ENCODE results near the gene CADM1.

The CADM1 gene

GRCh38 chr11:115317277-115318185, 186.7 kb downstream of the CADM1 start:
- no peak for DNase-seq (ENCODE audit: low read depth)

DNA sequence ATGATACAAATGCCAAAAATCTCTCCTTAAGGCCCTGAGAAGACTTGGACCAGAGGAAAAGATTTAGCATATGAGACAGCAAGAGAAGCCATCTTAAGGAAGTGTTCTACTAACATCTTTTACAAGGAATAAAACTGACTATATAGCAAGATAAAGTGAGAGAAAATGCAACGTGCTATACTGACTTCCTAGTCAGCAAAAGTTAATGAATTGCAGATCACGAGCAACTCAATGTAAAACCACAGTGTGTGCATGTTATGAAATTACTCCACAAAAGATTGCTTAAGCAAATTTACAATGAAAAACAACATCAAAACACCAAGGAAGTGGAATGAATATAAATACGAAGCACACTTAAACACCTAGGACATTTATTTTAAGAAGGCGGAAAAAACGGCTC, 187.5 kb downstream of the CADM1 start:
- no peak for DNase-seq (ENCODE audit: low read depth)

DNA sequence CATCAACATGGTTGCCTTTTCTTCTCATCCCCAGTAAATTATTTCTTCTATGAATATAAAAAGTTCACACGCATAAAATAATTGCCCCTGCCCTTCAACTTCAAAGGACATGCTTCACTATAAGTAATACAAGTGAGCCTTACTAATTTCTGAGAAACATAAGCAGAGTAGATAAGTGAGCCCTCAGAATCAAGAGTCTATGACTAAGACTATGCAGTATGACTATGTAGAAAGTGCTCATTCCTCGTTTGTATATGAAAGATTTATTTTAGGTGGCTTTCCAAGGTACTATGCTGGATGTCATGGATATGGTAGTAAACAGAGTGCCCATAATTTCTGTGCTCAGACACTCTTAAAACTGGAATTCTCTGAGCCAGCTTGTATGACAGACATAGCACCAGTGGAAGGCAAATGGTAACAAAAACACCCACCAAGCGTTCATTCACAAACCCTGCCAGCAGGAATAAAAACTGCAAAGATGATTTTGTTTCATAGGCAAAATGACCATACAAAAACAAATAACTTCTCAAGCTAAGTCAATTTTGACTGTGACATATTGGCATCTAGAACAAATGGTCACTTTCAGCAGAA, 189.8 kb downstream of the CADM1 start:
- no peak for DNase-seq (ENCODE audit: low read depth)

DNA sequence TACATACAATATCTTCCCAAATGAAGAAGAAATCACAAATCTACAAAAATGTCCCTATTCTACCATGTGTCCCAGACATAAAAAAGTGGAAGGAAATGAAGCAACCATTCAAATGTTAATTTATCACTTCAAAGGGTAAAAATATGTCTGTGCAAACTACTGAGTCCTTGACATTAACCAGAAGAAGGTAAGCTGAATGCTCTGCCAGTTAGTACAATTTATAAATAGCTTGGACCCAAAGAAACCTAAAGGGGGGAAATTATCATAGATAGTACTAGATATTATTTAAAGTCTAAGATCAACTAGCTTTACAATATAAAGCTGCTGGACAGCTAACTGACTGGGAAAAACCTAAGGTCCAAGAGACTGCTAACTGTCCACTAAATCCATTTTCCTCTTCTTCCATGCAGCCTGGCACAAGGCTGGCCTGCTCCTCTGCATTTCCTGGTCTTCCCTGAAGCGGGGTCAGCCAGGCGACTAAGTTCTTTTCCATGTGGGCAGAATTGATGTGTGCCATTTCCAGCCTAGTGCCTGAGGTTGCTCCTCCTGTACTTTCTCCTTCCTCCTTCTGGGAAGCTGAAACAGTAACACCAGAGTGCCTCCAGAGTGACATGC, 190.9 kb downstream of the CADM1 start:
- DNase-seq (ENCODE audit: low read depth) = no peak

DNA sequence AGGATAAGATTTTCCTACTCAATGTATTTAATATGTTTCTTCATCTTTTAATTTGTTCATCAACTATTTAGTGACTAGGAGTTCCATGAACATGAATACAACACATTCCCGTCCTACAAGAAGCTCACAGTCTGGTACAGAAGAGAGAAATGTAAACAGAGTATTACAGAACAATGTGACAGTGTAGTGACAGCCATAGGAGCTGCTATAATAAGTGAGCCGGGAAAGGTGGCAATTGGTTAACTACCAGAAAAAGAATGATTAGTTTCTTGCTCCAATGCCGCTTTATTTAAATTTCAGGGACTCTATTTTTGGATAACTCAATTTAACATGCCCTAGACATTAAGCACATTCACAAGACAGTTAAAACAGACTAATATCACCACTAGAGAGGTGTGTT, 192.3 kb downstream of the CADM1 start:
- no peak for DNase-seq (ENCODE audit: low read depth)

DNA sequence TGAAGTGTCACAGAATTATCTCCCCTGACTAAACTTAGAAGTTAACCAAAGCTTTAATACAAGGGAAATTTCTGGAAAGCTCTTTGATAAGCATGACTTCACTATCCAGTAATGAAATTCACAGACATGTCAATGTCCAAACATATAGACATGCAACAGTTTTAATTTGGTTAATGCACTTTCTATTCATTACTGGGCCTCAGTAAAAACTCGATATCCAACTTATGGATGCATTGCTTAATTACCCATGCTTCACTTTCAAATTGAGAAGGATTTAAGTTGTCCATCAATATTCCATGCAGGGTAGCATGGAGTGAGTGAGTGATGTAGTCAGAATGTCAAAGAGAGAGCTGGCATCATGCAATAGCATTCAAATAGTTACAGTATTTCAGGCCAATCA, 197.5 kb downstream of the CADM1 start:
- no peak for DNase-seq (ENCODE audit: low read depth)

DNA sequence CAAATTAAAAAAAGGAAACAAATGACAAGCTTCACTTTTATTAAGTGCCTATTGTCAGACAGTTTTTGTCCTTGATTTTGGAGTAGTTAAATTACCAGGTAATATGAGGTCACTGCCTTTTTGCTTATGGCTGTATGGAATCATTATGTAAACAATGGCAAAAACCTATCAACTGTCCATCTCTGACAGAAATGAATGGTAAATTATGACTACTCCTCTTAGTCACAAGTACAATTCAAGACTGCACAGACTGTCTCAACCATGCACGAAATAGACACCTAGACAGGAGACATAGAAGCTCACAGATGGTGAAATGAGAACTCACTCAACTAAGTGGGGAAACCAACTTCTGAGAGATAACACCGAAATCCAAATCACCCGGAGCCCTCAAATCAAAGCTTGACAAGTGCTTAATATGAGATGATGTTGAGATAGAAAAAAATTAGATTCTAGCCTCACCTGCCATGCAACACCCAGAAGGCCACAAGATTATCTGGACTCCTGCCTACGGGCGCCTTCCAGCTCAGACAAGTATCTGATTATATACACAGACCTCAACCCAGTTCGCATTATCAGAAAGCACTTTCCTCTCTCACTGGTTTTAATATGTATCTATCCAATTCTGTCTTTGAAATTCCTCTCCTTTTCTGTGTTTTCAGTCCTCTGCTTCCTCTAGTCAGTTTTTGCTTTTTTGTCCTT, 199.3 kb downstream of the CADM1 start:
- DNase-seq (ENCODE audit: low read depth) = no peak

- DNase-seq (ENCODE audit: low read depth) = no peak
Measured at GRCh38 chr11:115303929-115304531, 200.2 kb downstream of the CADM1 start.

GRCh38 chr11:115302946-115303703, 201.1 kb downstream of the CADM1 start:
- no peak for DNase-seq (ENCODE audit: low read depth)

- DNase-seq (ENCODE audit: low read depth) = no peak
Measured at GRCh38 chr11:115300660-115301428, 203.4 kb downstream of the CADM1 start.

- no peak for DNase-seq (ENCODE audit: low read depth)
Measured at GRCh38 chr11:115298300-115299012, 205.8 kb downstream of the CADM1 start.

GRCh38 chr11:115297330-115297729, 206.9 kb downstream of the CADM1 start:
- no peak for DNase-seq (ENCODE audit: low read depth)

DNA sequence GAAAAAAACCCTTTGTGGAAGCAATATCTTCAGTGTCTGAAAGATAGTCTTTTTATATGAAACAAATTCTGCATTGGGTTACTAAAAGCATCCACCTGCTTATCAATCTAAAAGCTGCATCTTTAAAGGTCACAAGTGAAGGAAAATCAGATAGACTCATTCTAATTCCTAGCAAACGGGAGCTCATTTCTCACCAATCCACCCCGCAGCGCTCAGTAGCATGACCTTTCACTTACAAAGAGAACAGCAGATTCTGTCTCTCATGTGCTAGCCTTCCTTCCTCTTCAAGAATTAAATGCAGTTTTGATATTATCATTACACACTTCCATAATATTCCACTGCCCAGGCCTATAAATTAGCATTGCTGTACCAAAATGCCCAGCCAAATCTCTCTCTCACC, 212.9 kb downstream of the CADM1 start:
- DNase-seq (ENCODE audit: low read depth) = no peak

DNA sequence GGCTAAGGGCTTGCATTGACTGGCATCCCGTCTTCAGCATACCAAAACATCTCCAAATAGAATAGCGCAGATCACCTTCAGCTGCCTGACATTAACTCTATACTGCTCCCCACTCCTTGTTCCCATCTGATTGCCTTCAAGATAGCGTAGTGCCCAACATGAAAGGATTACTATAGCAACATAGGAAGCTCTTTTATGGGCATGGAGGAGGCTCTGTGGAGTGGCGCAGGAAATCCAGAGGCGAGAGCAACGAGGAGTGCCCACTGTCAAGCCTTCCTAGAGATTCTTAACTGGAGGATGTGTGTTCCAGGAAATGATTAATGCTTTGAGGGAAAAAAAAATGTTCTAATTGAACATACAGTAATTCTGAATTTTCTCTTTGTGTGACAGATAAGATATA, 213.3 kb downstream of the CADM1 start:
- DNase-seq (ENCODE audit: low read depth) = no peak

GRCh38 chr11:115290479-115290878, 213.7 kb downstream of the CADM1 start:
- no peak for DNase-seq (ENCODE audit: low read depth)

GRCh38 chr11:115287266-115287665, 216.9 kb downstream of the CADM1 start:
- DNase-seq (ENCODE audit: low read depth) = no peak

- no peak for DNase-seq (ENCODE audit: low read depth)
Measured at GRCh38 chr11:115286614-115287013, 217.6 kb downstream of the CADM1 start.

DNA sequence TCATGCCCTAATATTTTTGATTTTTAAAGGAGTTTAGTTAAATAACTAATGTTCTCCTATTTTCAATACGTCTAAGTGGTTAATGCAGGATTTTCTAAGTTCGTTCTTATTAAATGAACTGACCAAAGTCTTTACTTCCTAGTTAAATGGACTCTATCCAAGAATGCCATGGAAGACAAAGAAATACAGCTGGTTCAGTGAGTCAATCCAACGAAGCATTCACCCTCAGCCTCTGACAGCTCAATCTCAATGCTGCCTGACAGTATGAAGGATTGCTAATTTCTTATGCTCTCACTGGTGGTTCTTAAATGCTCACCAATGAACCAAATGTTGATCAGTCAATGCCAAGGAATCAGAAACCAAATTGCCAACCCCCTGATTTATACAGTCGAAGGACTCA, 219.4 kb downstream of the CADM1 start:
- no peak for DNase-seq (ENCODE audit: low read depth)

DNA sequence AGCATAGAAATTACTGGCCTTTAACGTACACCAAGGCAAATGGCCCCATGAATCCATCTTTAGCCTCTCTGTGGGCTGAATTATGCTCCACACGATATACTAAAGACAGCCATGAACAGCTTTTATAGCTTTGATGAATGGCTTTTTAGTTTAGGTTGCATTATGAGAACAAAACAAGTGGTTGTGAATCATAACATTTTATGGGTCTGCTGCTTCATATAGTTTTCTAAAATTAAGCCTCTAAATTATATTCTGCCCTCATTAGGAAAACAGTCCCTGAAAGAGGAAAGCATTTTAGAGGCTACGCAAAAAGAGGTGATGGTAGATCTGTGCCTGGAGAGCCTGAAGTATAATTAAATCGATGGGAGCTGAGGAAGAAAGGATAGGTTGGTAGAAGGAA, 221.3 kb downstream of the CADM1 start:
- DNase-seq (ENCODE audit: low read depth) = no peak

- DNase-seq (ENCODE audit: low read depth) = no peak
Measured at GRCh38 chr11:115280775-115281174, 223.4 kb downstream of the CADM1 start.

All from stimulated activated CD8-positive, alpha-beta memory T cell treated with anti-CD3 and anti-CD28 coated beads, Interleukin-7, amount 100 ng/mL, for 24 hours (primary cell).